K562 (cell line): Measurements from ENCODE around the gene HECA. TPM values are rescaled to one million over a fixed set of nuclear protein-coding genes. Genes with fewer than 3 reads are reported as not detected.

Experiments
- CBX1 ChIP-seq: sonication (generic); IDR thresholded peaks from 2 replicates; pipeline ENCODE4 v1.6.1; 2016; ENCODE audit warnings: antibody characterized with exemption, low read depth, mild to moderate bottlenecking
- CHD2 ChIP-seq: IDR thresholded peaks from 2 replicates; pipeline ENCODE4 v1.6.1; 2011; ENCODE audit warnings: low read depth, low read length
- CUX1 ChIP-seq: fragments of 200-800 bp; sonication (Bioruptor generic); IDR thresholded peaks from 2 replicates; pipeline ENCODE4 v1.6.1; 2016; ENCODE audit warnings: missing genetic modification characterization, missing compliant biosample characterization
- KLF1 ChIP-seq: fragments of 450-650 bp; IDR thresholded peaks from 2 replicates; pipeline ENCODE4 v1.6.1; 2016; ENCODE audit warnings: missing genetic modification characterization, missing compliant biosample characterization
- PREB ChIP-seq: sonication (generic); formaldehyde crosslinking; IDR thresholded peaks from 2 replicates; pipeline ENCODE4 v1.8.1; 2023; ENCODE audit warnings: mild to moderate bottlenecking, missing genetic modification reagents
- ZNF639 ChIP-seq, 2 experiments: fragments of 200-800 bp in 1 of 2; sonication (Bioruptor generic) in 1 of 2; sonication (generic) in 1 of 2; formaldehyde crosslinking in 1 of 2; IDR thresholded peaks in 1 of 2; conservative IDR thresholded peaks in 1 of 2; 2 replicates each; pipeline versions ENCODE4 v1.5.0 to v1.6.1; 2016 to 2020; ENCODE audit warnings: missing compliant biosample characterization in 1 of 2, missing genetic modification characterization in 1 of 2, missing genetic modification reagents in 1 of 2
- polyA plus RNA-seq, 8 experiments: library from polyadenylated mRNA; depleted of rRNA in 4 of 8; stranded (reverse) in 5 of 8; unstranded in 3 of 8; fragments of >200 nt; fragmentation: Nextera tagmentation in 2 of 8; fragmentation: Illumina TruSeq in 1 of 8; extraction: Ambion mirVana in 2 of 8; extraction: Trizol in 1 of 8; gene quantifications; 2 replicates each; pipeline versions ENCODE4 v1.2.1 to v1.2.3, GENCODE V29; 2011 to 2014; ENCODE audit warnings: inconsistent platforms in 1 of 8, missing spikeins in 1 of 8
- total RNA-seq, 7 experiments: library from RNA; depleted of rRNA in 6 of 7; stranded (reverse); fragments of >200 nt in 6 of 7; fragmentation: Illumina TruSeq in 2 of 7; extraction: Trizol in 2 of 7; gene quantifications; 2 replicates each; pipeline versions ENCODE4 v1.2.1 to v1.2.3, GENCODE V29; 2011 to 2021; ENCODE audit warnings: low replicate concordance in 1 of 7

HECA gene
- total and polyA plus RNA-seq, 9 of the 15 experiments (the other 6 are each of a cell fraction or from before 2014, with no cell fraction given), result 0.31 to 2.3 (median 1.1) TPM

- no peak for TF ChIP-seq CUX1
- no peak for TF ChIP-seq CBX1
- TF ChIP-seq PREB, result no peak
- TF ChIP-seq KLF1, result no peak
- no peak for TF ChIP-seq CHD2
- no peak for TF ChIP-seq ZNF639 (CRISPR knock-in tag; conservative IDR thresholded peaks at IDR 0.05 in 1 of 2, IDR thresholded peaks at IDR 0.05 in 1 of 2)
Observed at GRCh38 chr6:139175389-139175948, 40.6 kb downstream of the HECA start (continued).
